GM18907 (cell line): ENCODE results near the gene RIPK4.

ENCODE experiments used
- ATAC-seq: cut with Tn5 transposase; IDR thresholded peaks from one replicate; pipeline ENCODE4 v1.9.1; 2021; ENCODE audit warnings: mild to moderate bottlenecking, moderate library complexity; ENCODE audit not compliant: unreplicated experiment

The RIPK4 gene

GRCh38 chr21:41755258-41755933 lies 11.5 kb downstream of the RIPK4 start:
- ATAC-seq, result no peak

DNA sequence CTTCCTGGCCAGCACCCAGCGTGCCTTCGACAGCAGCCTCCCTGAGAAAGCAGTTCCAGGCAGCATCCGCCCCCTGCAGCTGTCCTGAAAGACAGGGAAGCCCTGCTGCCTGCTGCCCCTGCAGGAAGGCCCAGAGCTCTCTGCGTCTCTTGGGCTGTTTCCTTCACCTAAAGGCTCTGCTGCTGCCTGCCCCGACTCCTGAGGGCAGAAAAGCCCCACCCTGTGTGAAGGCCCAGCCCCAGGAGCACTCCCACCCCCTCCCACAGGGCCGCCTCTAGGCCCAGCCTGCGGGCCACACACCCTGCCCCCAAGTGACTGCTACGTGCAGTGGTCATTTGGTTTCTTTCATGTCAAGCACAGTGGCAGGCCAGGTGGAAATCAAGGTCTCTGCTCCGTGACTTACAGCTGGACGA lies 12.4 kb downstream of the RIPK4 start:
- no peak for ATAC-seq

DNA sequence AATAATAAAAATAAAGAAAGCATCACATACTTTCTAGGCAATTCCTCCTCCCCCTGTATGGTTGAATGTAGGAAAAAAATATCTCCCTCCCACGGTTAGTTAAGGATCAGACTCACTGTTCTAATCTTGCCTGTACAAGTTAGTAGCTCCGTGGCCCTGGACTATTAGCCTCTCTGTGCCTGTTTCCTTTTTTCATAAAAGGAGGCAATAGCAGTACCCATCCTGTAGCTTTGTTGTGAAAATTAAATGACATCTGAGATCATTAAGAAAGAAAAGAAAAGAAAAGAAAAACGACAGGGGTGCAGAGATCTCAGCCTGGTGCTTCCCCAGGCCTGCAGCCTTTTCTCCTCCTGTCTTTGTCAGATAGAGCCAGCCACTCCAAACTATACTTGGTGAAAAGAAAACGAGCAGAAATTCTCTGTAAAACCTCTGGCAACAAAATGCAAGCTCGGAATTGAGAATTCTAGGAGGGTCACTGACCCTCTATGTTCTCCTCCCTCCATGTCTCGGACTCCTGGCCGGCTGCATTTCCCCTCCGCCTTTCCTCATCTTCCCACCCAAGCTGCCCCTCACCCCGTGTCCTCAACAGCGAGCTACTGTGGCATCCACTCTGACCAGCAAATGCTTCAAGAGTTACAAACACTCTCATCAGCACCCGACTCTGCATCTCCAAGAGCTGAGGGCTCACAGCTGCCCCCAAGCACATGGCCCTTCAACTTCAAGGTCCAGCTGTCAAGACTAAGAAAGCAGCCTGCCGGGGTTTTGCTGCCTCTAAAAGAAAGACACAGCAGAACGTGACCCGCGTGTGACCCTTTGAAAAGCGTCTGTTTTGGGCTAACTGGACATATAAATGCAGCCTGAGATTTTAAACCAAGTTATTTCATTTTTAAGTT lies 13.6 kb downstream of the RIPK4 start:
- no peak for ATAC-seq

DNA sequence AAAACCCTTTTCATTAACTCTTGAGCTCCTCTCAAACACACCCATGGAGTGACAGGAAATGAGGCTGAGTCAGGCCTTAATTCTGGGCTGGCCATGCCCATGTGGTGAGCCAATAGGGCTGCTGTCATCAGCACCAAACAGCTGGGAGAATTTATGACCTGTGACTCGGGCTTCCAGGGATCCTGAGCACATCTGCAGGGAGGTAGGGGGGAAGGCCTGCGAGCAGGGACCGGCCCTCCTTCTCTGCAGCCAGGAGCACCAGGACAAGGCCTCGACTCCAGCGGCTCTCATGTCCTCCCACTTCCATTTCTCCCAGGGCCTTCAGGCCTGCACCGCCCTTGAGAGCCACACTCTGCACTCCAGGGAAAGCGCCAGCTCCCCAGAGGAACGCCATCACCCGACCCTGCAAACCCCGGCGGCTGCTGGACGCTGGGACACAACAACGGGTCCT lies 14.6 kb downstream of the RIPK4 start:
- no peak for ATAC-seq

DNA sequence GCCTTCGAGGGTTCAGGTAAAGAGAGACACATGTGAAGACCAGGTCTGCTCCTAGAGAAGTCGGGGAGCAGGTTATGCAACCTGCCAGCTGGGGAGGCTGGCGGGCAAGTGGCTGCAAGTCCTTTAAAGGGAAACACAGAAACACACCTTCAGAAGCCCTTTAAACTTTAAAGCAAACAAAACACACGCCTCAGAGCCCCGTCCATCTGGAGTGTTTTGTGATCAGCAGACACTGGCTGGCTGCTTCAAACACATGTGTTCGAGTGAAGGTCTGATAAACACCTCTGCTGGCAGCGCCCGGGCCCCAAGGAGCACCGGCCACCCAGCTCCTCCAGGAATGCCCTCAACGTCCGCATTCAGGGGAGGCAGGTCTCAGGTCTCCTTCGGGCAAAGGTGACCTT lies 15.2 kb downstream of the RIPK4 start:
- ATAC-seq, result no peak

- ATAC-seq, result no peak
Measured at GRCh38 chr21:41750532-41751151, 16.2 kb downstream of the RIPK4 start.

DNA sequence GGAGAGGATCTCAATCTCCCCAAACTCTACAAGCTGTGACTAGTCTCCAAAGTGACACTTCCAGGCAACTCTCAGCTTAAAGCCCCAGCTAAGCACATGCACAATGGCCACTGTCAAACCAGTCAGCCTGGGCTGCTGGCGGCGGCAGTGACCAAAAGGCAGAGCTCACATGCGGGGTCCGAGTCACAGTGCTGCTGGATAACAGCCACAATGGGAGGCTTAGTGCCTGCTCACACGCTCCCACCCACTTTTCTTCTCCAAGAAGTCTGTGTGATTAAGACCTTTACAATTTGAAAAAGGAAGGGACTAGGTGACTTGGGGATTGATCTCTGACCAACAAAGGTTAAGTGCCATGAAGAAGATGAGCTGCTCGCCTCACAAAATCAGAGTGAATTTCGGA lies 16.8 kb downstream of the RIPK4 start:
- ATAC-seq, result no peak

DNA sequence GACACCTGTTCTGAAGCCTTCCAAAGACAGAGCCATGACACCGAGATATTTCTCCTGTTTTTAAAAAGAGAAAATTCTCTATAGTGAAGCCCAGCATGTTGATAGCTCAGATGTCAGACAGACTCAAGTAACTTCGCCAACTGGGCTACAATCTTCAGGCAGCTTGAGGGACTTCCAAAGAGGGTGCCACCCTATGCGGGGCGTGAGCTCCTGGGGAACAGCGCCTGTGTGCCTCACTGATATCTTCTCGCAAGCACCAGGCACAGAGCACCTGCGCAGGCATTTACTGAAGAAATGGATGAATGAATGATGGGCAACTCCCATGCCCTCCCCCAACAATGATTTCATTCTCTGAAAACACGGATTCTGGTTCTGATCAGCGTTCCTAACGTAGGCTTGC lies 17.6 kb downstream of the RIPK4 start:
- ATAC-seq, result no peak

GRCh38 chr21:41747943-41748738 lies 18.7 kb downstream of the RIPK4 start:
- no peak for ATAC-seq

- ATAC-seq, result no peak
Measured at GRCh38 chr21:41746744-41747006, 20.2 kb downstream of the RIPK4 start.

GRCh38 chr21:41745971-41746743 lies 20.7 kb downstream of the RIPK4 start:
- ATAC-seq, result no peak

DNA sequence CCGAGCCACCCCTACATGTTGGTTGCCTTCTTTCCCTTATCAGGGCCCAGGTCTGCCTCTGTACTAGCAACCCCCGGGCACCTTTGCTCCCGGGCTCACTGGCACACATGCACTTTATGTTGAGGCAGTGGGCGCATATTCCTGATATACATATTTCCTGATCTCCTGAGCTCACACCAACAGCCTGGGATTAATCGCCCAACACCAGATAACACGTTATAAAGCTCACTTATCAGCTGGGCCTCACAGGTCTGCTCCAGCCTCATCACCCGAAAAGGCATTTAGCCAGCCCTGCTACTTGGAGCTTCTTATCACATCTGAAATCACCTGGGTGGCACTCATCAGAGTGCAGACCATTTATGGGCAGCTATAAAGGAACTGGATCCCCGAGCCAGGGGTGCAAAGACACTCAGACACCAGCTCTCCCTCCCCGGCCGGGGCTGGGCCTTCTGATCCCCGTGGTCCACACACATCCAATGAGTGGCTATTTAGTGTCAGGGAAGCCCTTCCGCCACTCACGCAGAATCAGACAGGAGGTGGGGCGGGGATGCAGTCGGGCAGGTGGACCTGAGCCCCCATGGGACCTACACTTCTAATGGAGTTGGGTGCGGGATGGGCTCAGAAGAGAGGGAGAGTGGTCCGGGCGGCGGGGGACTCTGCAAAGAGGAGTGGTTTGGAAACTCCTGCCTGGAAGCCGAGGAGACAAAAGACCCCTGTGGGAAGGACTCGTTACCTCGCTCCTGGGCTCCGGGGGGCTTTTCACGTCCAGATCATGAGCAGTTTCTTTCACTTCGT lies 21.6 kb downstream of the RIPK4 start:
- ATAC-seq, result no peak

GRCh38 chr21:41744028-41744930 lies 22.6 kb downstream of the RIPK4 start:
- ATAC-seq, result no peak

- ATAC-seq, result no peak
Measured at GRCh38 chr21:41743321-41744027, 23.4 kb downstream of the RIPK4 start.

DNA sequence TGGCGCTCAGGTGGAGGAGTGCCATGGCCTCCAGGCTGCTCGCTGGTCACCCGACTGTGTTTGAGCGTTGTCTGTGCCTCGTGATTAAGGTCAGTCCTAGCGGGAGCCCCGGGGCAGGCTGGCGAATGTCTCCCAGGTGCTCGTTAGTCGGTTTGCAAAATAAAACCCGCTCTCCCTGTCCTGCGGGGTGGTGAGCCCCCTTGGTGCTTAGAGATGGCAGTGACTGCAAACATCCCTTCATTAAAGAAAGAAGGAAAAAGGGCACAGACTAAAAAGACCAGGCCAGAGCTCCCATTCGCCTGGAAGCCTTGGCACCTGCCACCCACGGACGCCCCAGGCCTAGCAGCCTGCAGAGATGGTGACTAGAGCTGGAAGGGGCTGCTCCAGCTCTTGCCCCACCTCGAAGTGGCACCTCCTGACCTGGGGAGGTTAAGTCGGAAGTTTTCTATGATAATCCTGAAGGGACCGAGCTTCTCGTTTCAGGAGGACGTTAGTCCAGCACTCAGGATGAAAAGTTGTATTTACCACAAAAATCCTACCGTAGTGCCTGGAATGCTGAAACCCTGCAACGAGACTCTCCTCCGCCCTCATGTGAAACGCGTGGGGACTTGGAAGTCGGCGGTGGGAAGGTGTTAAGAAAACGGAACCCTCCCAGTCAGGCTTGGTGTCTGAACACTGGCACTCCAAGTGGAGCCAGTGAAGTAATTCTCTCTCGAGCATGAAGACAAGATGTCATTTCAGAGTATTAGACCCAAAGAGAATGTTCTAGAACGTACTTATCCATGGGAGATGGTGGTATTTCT lies 24.6 kb downstream of the RIPK4 start:
- ATAC-seq, result no peak

DNA sequence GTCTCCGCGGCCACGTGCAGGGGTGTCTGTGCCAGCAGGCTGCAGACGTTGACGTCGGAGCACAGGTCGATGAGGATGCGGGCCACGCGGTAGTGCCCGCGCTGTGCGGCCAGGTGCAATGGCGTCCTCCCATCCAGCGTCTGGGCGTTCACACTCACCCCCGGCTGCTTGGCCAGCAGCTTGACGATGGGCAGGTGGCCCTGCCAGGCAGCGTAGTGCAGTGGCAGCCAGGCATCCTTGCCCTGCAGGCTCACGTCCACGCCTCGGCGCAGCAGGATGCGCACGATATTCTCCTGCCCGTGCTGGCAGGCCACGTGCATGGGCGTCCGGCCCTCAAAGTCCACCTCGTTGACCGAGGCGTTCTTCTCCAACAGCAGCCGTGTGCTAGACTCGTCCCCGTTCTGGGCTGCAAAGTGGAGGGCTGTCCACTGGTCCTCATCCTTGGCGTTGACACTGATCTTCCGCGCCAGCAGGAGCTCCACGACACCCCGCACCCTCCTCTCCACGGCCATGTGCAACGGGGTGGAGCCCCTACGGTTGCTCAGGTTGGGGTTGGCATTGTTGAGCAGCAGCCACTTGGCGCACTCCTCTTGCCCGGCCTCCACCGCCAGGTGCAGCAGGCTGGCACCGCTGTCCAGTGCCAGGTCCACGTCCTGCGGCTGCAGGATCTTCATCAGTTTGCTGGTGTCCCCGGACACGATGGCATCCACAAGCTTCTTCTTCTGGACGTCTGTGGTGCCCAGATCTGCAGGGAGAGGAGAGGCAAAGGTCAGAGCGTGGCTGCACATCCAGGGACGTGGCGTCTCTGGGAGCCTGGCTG lies 25.4 kb downstream of the RIPK4 start:
- no peak for ATAC-seq
